HFF-Myc (cell line): ENCODE results near the gene ATP2C1.

Experiments used
- DNase-seq: peaks from one replicate; pipeline ENCODE4 v3.0.0-alpha.2; 2011; ENCODE audit warnings: low read depth; ENCODE audit errors: extremely low read depth
- H3K4me3 ChIP-seq: replicated peaks from 2 replicates; pipeline ENCODE4 v1.5.1; 2011; ENCODE audit warnings: low read depth, mild to moderate bottlenecking, control low read depth, low read length
- CTCF ChIP-seq: IDR thresholded peaks from 2 replicates; pipeline ENCODE4 v1.5.1; 2012; ENCODE audit warnings: mild to moderate bottlenecking, low read depth, low read length, control low read depth; ENCODE audit errors: missing control alignments

ATP2C1 gene

GRCh38 chr3:130934442-130935089 lies 40.7 kb downstream of the ATP2C1 start:
- H3K4me3 ChIP-seq, result no peak overlapping the region
- no peak for TF ChIP-seq CTCF
- no peak for DNase-seq

- no peak for TF ChIP-seq CTCF
- DNase-seq, result no peak
- H3K4me3 ChIP-seq, result no peak overlapping the region
Observed at GRCh38 chr3:130935761-130936492, 42.0 kb downstream of the ATP2C1 start.

GRCh38 chr3:130939753-130940152 lies 45.9 kb downstream of the ATP2C1 start:
- H3K4me3 ChIP-seq, result no peak overlapping the region
- DNase-seq, result no peak
- TF ChIP-seq CTCF, result no peak

GRCh38 chr3:130941793-130942192 lies 47.9 kb downstream of the ATP2C1 start:
- H3K4me3 ChIP-seq, result no peak overlapping the region
- no peak for TF ChIP-seq CTCF
- DNase-seq, result no peak

GRCh38 chr3:130946882-130947281 lies 53.0 kb downstream of the ATP2C1 start:
- DNase-seq, result no peak
- no peak overlapping the region for H3K4me3 ChIP-seq
- no peak for TF ChIP-seq CTCF

GRCh38 chr3:130948001-130948773 lies 54.3 kb downstream of the ATP2C1 start:
- H3K4me3 ChIP-seq, result no peak overlapping the region
- TF ChIP-seq CTCF, result no peak
- DNase-seq, result no peak
